WTC11 (cell line): ENCODE data around the gene GFRA1. TPM values are rescaled to one million over a fixed set of nuclear protein-coding genes. Genes with fewer than 3 reads are reported as not detected.

Experiments used
- ATAC-seq: fragments of 200-7000 bp; cut with Tn5 transposase; 2 replicates; pipeline ENCODE4 v1.10.0; 2021; ENCODE audit warnings: mild to moderate bottlenecking, moderate library complexity
- CTCF ChIA-PET: fragments of 300-600 bp; sonication (Branson Sonifier 250); formaldehyde crosslinking; loops from one replicate; lab custom pipeline; 2021; ENCODE audit warnings: antibody characterized with exemption; lab: Charles Lee
- POLR2A ChIA-PET: fragments of 350-600 bp; sonication (Branson Sonifier 250); formaldehyde crosslinking; loops from one replicate; lab custom pipeline; 2021; ENCODE audit warnings: antibody characterized with exemption; lab: Charles Lee
- DNase-seq: peaks from one replicate; pipeline ENCODE4 v3.0.0; 2021; ENCODE audit warnings: low spot score
- H3K27ac Mint-ChIP-seq: 2 replicates; pipeline ENCODE4 v1.8.0; 2021; ENCODE audit warnings: mixed read lengths
- H3K27me3 Mint-ChIP-seq: 2 replicates; pipeline ENCODE4 v1.8.0; 2021; ENCODE audit warnings: low read depth, mild to moderate bottlenecking, moderate library complexity, mixed read lengths
- H3K36me3 Mint-ChIP-seq: 2 replicates; pipeline ENCODE4 v1.8.0; 2021; ENCODE audit warnings: mixed read lengths
- H3K4me1 Mint-ChIP-seq: 2 replicates; pipeline ENCODE4 v1.8.0; 2022; ENCODE audit warnings: mixed read lengths
- H3K4me3 Mint-ChIP-seq: 2 replicates; pipeline ENCODE4 v1.8.0; 2021; ENCODE audit warnings: mild to moderate bottlenecking, moderate library complexity, mixed read lengths
- H3K9me3 Mint-ChIP-seq: 2 replicates; pipeline ENCODE4 v1.8.0; 2021; ENCODE audit warnings: mixed read lengths
- ELF4 ChIP-seq: sonication (generic); formaldehyde crosslinking; IDR thresholded peaks from 2 replicates; pipeline ENCODE4 v1.8.1; 2022; ENCODE audit warnings: low read depth, mild to moderate bottlenecking, moderate library complexity, missing genetic modification reagents
- EMX1 ChIP-seq: fragments of 250-450 bp; sonication (Bioruptor Pico); IDR thresholded peaks from 2 replicates; pipeline ENCODE4 v1.8.0; 2021; ENCODE audit warnings: mild to moderate bottlenecking
- FOXP1 ChIP-seq: sonication (generic); formaldehyde crosslinking; IDR thresholded peaks from 2 replicates; pipeline ENCODE4 v1.8.0; 2022; ENCODE audit warnings: missing genetic modification reagents, mild to moderate bottlenecking, moderate library complexity, borderline replicate concordance
- JAZF1 ChIP-seq: fragments of 250-450 bp; sonication (Bioruptor Pico); IDR thresholded peaks from 2 replicates; pipeline ENCODE4 v1.9.0; 2021; ENCODE audit warnings: moderate library complexity, mild to moderate bottlenecking, inconsistent platforms
- MXD4 ChIP-seq: fragments of 250-450 bp; sonication (Bioruptor Pico); IDR thresholded peaks from 2 replicates; pipeline ENCODE4 v1.8.0; 2021; ENCODE audit warnings: mild to moderate bottlenecking, moderate library complexity, borderline replicate concordance
- NR3C1 ChIP-seq: sonication (generic); formaldehyde crosslinking; conservative IDR thresholded peaks from 2 replicates; pipeline ENCODE4 v1.8.1; 2023; ENCODE audit warnings: low read depth, mild to moderate bottlenecking, missing genetic modification reagents
- OVOL2 ChIP-seq: fragments of 250-450 bp; sonication (Bioruptor Pico); IDR thresholded peaks from 2 replicates; pipeline ENCODE4 v1.9.0; 2021; ENCODE audit warnings: mild to moderate bottlenecking, borderline replicate concordance
- PRRX2 ChIP-seq: fragments of 250-450 bp; sonication (Bioruptor Pico); IDR thresholded peaks from 2 replicates; pipeline ENCODE4 v1.8.0; 2021; ENCODE audit warnings: mild to moderate bottlenecking
- TEAD1 ChIP-seq: sonication (generic); formaldehyde crosslinking; IDR thresholded peaks from 2 replicates; pipeline ENCODE4 v1.8.0; 2022; ENCODE audit warnings: mild to moderate bottlenecking, missing genetic modification reagents
- ZNF121 ChIP-seq: sonication (generic); formaldehyde crosslinking; IDR thresholded peaks from 2 replicates; pipeline ENCODE4 v1.8.0; 2023; ENCODE audit warnings: missing genetic modification reagents
- ZNF263 ChIP-seq: sonication (generic); formaldehyde crosslinking; IDR thresholded peaks from 2 replicates; pipeline ENCODE4 v1.8.1; 2022; ENCODE audit warnings: low read depth, mild to moderate bottlenecking, moderate library complexity, missing genetic modification reagents
- ZNF317 ChIP-seq: sonication (generic); formaldehyde crosslinking; IDR thresholded peaks from 2 replicates; pipeline ENCODE4 v1.8.1; 2023; ENCODE audit warnings: low read depth, mild to moderate bottlenecking, moderate library complexity, missing genetic modification reagents, borderline replicate concordance
- total RNA-seq: library from RNA; stranded (reverse); gene quantifications from 3 replicates; pipeline ENCODE4 v1.2.3, GENCODE V29; 2021
- TF ChIP-seq, protein P1 (sequence below): sonication (generic); formaldehyde crosslinking; IDR thresholded peaks from 2 replicates; pipeline ENCODE4 v1.8.1; 2023; ENCODE audit warnings: mild to moderate bottlenecking, missing genetic modification reagents
- TF ChIP-seq, protein P2 (sequence below): sonication (generic); formaldehyde crosslinking; IDR thresholded peaks from 2 replicates; pipeline ENCODE4 v1.8.1; 2023; ENCODE audit warnings: mild to moderate bottlenecking, moderate library complexity, missing genetic modification reagents
- TF ChIP-seq, protein P3 (sequence below): fragments of 250-450 bp; sonication (Bioruptor Pico); IDR thresholded peaks from 2 replicates; pipeline ENCODE4 v2.1.2; 2022; ENCODE audit warnings: mild to moderate bottlenecking, moderate library complexity
- TF ChIP-seq, protein P4 (sequence below): sonication (generic); formaldehyde crosslinking; IDR thresholded peaks from 2 replicates; pipeline ENCODE4 v1.8.1; 2023; ENCODE audit warnings: mild to moderate bottlenecking, missing genetic modification reagents, moderate library complexity
- TF ChIP-seq, protein P5 (sequence below): fragments of 250-450 bp; sonication (Bioruptor Pico); conservative IDR thresholded peaks from 2 replicates; pipeline ENCODE4 v1.9.0; 2021; ENCODE audit warnings: mild to moderate bottlenecking
- TF ChIP-seq, protein P6 (sequence below): sonication (generic); formaldehyde crosslinking; IDR thresholded peaks from 2 replicates; pipeline ENCODE4 v1.8.1; 2022; ENCODE audit warnings: low read depth, missing genetic modification reagents, borderline replicate concordance
- TF ChIP-seq, protein P7 (sequence below): fragments of 250-450 bp; sonication (Bioruptor Pico); IDR thresholded peaks from 2 replicates; pipeline ENCODE4 v1.9.0; 2021; ENCODE audit warnings: mild to moderate bottlenecking
- TF ChIP-seq, protein P8 (sequence below): sonication (generic); formaldehyde crosslinking; IDR thresholded peaks from 2 replicates; pipeline ENCODE4 v1.8.1; 2022; ENCODE audit warnings: mild to moderate bottlenecking, moderate library complexity, missing genetic modification reagents
- TF ChIP-seq, protein P9 (sequence below): sonication (generic); formaldehyde crosslinking; conservative IDR thresholded peaks from 2 replicates; pipeline ENCODE4 v1.8.1; 2022; ENCODE audit warnings: mild to moderate bottlenecking, missing genetic modification reagents

Gene GFRA1
- total RNA-seq, 1 experiment from 2014 or later: 4.4 TPM

DNA sequence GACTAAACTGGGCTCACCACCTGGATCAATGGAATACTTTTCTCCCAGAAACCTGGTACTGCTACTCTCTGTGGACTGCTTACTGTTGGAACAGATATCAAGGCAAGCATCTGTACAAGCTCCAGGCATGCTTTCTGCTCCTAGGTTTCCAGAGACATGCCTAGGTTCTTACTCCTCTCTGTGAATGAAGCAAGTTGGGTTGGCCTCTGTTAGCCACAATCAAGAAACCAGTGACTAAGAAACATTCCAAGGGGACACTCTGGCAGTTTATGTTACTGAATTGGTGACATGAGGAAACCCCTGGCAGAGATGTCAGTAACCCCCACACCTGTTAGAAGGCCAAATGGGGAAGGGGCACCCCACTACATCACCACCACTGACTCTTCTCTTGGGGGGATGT, 121.9 kb downstream of the GFRA1 start:
- no peaks in the 10 kb centered on the region for H3K36me3 Mint-ChIP-seq

DNA sequence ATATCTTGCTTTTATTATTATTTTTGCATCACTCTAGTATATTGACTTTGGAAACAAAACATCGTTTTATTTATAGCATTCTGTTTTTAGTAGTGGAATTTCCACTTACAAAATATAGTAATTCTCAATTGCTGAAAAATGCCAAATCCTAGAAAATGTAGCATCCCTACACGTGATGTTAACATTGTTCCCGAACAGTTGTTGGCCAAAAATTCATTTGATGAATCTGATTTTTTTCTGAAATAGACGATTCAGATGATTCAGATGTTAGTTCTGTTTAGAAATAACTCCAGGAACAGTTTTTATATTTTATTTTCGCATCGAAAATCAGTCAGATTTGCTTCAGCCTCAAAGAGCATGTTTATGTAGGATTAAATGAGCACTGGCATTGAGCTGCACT, 122.4 kb downstream of the GFRA1 start:
- no peak for ATAC-seq
- H3K4me1 Mint-ChIP-seq: peaks cover 13% of the 10 kb centered on the region

More for the DNA sequence above, 121.9 kb downstream of the GFRA1 start:
- peaks cover 9% of the 10 kb centered on the region for H3K9me3 Mint-ChIP-seq
- no peaks in the 10 kb centered on the region for H3K27me3 Mint-ChIP-seq
- ATAC-seq (no peak), DNase-seq (no peak)
- POLR2A ChIA-PET: no interaction called here
- CTCF ChIA-PET: no interaction called here
- TF ChIP-seq, protein P1, sequence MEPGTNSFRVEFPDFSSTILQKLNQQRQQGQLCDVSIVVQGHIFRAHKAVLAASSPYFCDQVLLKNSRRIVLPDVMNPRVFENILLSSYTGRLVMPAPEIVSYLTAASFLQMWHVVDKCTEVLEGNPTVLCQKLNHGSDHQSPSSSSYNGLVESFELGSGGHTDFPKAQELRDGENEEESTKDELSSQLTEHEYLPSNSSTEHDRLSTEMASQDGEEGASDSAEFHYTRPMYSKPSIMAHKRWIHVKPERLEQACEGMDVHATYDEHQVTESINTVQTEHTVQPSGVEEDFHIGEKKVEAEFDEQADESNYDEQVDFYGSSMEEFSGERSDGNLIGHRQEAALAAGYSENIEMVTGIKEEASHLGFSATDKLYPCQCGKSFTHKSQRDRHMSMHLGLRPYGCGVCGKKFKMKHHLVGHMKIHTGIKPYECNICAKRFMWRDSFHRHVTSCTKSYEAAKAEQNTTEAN (CRISPR knock-in tag): no peak
- no peak for TF ChIP-seq EMX1 (CRISPR knock-in tag)
- TF ChIP-seq ZNF121 (CRISPR knock-in tag): no peak
- TF ChIP-seq ELF4: no peak
- TF ChIP-seq JAZF1 (CRISPR knock-in tag): no peak
- TF ChIP-seq, protein P2, sequence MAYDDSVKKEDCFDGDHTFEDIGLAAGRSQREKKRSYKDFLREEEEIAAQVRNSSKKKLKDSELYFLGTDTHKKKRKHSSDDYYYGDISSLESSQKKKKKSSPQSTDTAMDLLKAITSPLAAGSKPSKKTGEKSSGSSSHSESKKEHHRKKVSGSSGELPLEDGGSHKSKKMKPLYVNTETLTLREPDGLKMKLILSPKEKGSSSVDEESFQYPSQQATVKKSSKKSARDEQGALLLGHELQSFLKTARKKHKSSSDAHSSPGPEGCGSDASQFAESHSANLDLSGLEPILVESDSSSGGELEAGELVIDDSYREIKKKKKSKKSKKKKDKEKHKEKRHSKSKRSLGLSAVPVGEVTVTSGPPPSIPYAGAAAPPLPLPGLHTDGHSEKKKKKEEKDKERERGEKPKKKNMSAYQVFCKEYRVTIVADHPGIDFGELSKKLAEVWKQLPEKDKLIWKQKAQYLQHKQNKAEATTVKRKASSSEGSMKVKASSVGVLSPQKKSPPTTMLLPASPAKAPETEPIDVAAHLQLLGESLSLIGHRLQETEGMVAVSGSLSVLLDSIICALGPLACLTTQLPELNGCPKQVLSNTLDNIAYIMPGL (CRISPR knock-in tag): no peak
- no peak for TF ChIP-seq OVOL2 (CRISPR knock-in tag)
- TF ChIP-seq FOXP1 (CRISPR knock-in tag): no peak
- TF ChIP-seq, protein P3, sequence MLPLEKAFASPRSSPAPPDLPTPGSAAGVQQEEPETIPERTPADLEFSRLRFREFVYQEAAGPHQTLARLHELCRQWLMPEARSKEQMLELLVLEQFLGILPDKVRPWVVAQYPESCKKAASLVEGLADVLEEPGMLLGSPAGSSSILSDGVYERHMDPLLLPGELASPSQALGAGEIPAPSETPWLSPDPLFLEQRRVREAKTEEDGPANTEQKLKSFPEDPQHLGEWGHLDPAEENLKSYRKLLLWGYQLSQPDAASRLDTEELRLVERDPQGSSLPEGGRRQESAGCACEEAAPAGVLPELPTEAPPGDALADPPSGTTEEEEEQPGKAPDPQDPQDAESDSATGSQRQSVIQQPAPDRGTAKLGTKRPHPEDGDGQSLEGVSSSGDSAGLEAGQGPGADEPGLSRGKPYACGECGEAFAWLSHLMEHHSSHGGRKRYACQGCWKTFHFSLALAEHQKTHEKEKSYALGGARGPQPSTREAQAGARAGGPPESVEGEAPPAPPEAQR (CRISPR knock-in tag): no peak
- TF ChIP-seq, protein P4, sequence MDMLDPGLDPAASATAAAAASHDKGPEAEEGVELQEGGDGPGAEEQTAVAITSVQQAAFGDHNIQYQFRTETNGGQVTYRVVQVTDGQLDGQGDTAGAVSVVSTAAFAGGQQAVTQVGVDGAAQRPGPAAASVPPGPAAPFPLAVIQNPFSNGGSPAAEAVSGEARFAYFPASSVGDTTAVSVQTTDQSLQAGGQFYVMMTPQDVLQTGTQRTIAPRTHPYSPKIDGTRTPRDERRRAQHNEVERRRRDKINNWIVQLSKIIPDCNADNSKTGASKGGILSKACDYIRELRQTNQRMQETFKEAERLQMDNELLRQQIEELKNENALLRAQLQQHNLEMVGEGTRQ: no peak
- TF ChIP-seq NR3C1 (CRISPR knock-in tag): no peak
- TF ChIP-seq, protein P5, sequence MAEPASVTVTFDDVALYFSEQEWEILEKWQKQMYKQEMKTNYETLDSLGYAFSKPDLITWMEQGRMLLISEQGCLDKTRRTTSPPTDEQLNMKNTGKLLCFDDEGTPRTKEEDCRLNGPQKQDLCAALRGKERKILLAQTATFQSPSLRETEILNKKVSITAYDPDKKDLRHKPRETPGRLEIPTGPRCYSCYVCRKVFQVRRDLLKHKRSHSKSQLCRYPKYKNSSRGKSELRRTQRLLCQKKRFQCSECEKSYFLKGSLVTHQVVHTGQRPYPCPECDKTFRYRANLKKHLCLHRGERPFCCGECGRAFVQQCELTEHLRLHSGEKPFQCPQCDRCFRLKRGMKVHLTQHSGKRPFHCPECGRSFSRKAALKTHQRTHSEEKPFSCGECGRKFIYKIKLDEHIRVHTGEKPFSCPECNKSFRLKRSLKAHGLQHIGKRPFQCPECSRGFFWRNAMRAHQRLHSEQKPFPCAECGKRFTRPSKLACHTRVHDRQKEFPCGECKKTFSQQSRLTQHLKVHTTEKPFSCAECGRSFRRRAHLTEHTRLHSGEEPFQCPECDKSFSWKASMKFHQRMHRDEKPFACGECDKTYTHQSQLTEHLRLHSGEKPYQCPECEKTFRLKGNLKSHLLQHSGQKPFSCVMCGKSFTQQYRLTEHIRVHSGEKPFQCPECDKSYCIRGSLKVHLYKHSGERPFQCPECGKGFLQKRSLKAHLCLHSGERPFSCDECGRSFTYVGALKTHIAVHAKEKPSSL (CRISPR knock-in tag): no peak
- H3K4me3 Mint-ChIP-seq: no peak overlapping the region
- no peak overlapping the region for H3K27ac Mint-ChIP-seq
- H3K4me1 Mint-ChIP-seq: peaks cover 13% of the 10 kb centered on the region

More for the DNA sequence above, 122.4 kb downstream of the GFRA1 start:
- TF ChIP-seq OVOL2 (CRISPR knock-in tag) (no peak), MXD4 (CRISPR knock-in tag) (no peak), ZNF121 (CRISPR knock-in tag) (no peak), TEAD1 (CRISPR knock-in tag) (no peak), ZNF263 (no peak), PRRX2 (CRISPR knock-in tag) (no peak), ZNF317 (CRISPR knock-in tag) (no peak)
- TF ChIP-seq, protein P6, sequence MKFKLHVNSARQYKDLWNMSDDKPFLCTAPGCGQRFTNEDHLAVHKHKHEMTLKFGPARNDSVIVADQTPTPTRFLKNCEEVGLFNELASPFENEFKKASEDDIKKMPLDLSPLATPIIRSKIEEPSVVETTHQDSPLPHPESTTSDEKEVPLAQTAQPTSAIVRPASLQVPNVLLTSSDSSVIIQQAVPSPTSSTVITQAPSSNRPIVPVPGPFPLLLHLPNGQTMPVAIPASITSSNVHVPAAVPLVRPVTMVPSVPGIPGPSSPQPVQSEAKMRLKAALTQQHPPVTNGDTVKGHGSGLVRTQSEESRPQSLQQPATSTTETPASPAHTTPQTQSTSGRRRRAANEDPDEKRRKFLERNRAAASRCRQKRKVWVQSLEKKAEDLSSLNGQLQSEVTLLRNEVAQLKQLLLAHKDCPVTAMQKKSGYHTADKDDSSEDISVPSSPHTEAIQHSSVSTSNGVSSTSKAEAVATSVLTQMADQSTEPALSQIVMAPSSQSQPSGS (CRISPR knock-in tag): no peak
- TF ChIP-seq, protein P7, sequence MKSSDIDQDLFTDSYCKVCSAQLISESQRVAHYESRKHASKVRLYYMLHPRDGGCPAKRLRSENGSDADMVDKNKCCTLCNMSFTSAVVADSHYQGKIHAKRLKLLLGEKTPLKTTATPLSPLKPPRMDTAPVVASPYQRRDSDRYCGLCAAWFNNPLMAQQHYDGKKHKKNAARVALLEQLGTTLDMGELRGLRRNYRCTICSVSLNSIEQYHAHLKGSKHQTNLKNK: no peak
- TF ChIP-seq, protein P8, sequence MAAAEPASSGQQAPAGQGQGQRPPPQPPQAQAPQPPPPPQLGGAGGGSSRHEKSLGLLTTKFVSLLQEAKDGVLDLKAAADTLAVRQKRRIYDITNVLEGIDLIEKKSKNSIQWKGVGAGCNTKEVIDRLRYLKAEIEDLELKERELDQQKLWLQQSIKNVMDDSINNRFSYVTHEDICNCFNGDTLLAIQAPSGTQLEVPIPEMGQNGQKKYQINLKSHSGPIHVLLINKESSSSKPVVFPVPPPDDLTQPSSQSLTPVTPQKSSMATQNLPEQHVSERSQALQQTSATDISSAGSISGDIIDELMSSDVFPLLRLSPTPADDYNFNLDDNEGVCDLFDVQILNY (CRISPR knock-in tag): no peak
- TF ChIP-seq, protein P9, sequence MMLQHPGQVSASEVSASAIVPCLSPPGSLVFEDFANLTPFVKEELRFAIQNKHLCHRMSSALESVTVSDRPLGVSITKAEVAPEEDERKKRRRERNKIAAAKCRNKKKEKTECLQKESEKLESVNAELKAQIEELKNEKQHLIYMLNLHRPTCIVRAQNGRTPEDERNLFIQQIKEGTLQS (CRISPR knock-in tag): no peak
- peaks cover 9% of the 10 kb centered on the region for H3K9me3 Mint-ChIP-seq
- ChIA-PET CTCF (no interaction called here), POLR2A (no interaction called here)
- no peaks in the 10 kb centered on the region for H3K27me3 Mint-ChIP-seq
- no peak overlapping the region for H3K27ac Mint-ChIP-seq
- no peak overlapping the region for H3K4me3 Mint-ChIP-seq
- no peaks in the 10 kb centered on the region for H3K36me3 Mint-ChIP-seq
- no peak for DNase-seq
